IMR-90 (cell line): Measurements from ENCODE around the gene CACNA2D3.

ENCODE experiments used
- BHLHE40 ChIP-seq: fragments of 150-350 bp; IDR thresholded peaks from 2 replicates; pipeline ENCODE4 v1.6.1; 2016; ENCODE audit warnings: mild to moderate bottlenecking, low read depth, low read length
- CEBPB ChIP-seq: IDR thresholded peaks from 2 replicates; pipeline ENCODE4 v1.6.1; 2012; ENCODE audit warnings: low read depth, low read length, improper control_type of control experiment
- POLR2A ChIP-seq: IDR thresholded peaks from 2 replicates; pipeline ENCODE4 v1.6.1; 2012; ENCODE audit warnings: mild to moderate bottlenecking, low read depth, low read length
- RAD21 ChIP-seq: IDR thresholded peaks from 2 replicates; pipeline ENCODE4 v1.6.1; 2012; ENCODE audit warnings: low read length, improper control_type of control experiment
- SMC3 ChIP-seq: fragments of 150-350 bp; IDR thresholded peaks from 2 replicates; pipeline ENCODE4 v1.6.1; 2016; ENCODE audit warnings: low read depth, mild to moderate bottlenecking, antibody characterized with exemption, low read length, moderate library complexity
- TF ChIP-seq, protein P1 (sequence below): conservative IDR thresholded peaks from 2 replicates; pipeline ENCODE4 v1.5.1; 2012; ENCODE audit warnings: mild to moderate bottlenecking, low read depth, low read length, improper control_type of control experiment

DNA sequence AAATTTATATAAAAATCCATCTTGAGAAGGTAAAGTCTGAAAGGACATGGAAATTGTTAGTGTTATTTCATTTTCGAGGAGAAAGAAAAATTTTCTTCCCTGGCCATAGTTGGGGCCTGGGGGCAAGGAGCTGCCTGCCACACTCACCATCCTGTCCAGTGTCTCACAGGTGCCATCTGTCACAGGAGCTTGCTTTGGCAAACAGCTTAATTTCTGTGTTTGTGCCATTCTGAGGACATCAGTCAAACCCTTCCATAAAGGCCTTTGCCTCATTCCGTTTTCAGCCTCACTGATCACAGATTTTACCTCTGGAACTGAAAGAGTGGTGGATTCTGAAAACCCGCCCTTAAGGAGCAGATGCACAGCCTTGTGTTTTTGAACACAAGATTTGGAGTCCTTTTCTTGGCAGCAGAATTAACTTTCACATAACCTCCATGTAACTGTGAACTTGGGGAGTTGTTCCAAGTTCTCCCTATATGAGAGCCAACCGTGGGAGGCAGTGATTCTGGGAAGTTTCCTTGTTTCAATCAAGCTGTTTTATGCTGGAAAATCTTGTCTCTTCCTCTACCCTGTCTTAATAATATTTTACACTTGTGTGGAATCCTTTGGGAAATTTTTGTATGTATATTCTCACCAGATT, 254.7 kb downstream of the CACNA2D3 start:
- TF ChIP-seq, protein P1, sequence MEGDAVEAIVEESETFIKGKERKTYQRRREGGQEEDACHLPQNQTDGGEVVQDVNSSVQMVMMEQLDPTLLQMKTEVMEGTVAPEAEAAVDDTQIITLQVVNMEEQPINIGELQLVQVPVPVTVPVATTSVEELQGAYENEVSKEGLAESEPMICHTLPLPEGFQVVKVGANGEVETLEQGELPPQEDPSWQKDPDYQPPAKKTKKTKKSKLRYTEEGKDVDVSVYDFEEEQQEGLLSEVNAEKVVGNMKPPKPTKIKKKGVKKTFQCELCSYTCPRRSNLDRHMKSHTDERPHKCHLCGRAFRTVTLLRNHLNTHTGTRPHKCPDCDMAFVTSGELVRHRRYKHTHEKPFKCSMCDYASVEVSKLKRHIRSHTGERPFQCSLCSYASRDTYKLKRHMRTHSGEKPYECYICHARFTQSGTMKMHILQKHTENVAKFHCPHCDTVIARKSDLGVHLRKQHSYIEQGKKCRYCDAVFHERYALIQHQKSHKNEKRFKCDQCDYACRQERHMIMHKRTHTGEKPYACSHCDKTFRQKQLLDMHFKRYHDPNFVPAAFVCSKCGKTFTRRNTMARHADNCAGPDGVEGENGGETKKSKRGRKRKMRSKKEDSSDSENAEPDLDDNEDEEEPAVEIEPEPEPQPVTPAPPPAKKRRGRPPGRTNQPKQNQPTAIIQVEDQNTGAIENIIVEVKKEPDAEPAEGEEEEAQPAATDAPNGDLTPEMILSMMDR, result no peak
- TF ChIP-seq SMC3 (no peak), POLR2A (no peak), CEBPB (no peak), RAD21 (no peak), BHLHE40 (no peak)
